Osteoblast (primary cell): ENCODE results near the gene VENTX. TPM values are rescaled to one million over a fixed set of nuclear protein-coding genes. Genes with fewer than 3 reads are reported as not detected.

Experiments
- DNase-seq: peaks from one replicate; pipeline ENCODE4 v3.0.0; 2011; ENCODE audit warnings: low spot score, mixed read lengths; ENCODE audit not compliant: insufficient read length; ENCODE audit errors: missing footprints
- H2AFZ ChIP-seq: 2 replicates; pipeline ENCODE4 v1.6.0; 2011; ENCODE audit warnings: mild to moderate bottlenecking, low read length
- H3K27ac ChIP-seq: 2 replicates; pipeline ENCODE4 v1.5.1; 2011; ENCODE audit warnings: mild to moderate bottlenecking, low read depth, low read length, moderate library complexity
- H3K27me3 ChIP-seq: 2 replicates; pipeline ENCODE4 v1.6.0; 2012; ENCODE audit warnings: mild to moderate bottlenecking, control low read depth, inconsistent platforms, low read length, moderate library complexity; ENCODE audit not compliant: insufficient read depth
- H3K36me3 ChIP-seq: 2 replicates; pipeline ENCODE4 v1.5.1; 2011; ENCODE audit warnings: mild to moderate bottlenecking, low read length, control low read depth, moderate library complexity; ENCODE audit not compliant: insufficient read depth
- H3K4me1 ChIP-seq: 2 replicates; pipeline ENCODE4 v1.5.1; 2011; ENCODE audit warnings: mild to moderate bottlenecking, low read length, control low read depth, moderate library complexity; ENCODE audit not compliant: insufficient read depth
- H3K4me2 ChIP-seq: 2 replicates; pipeline ENCODE4 v1.6.0; 2011; ENCODE audit warnings: mild to moderate bottlenecking, low read length; ENCODE audit not compliant: insufficient read depth
- H3K4me3 ChIP-seq: fragments of 200-600 bp; sonication (generic); 3 replicates; pipeline ENCODE4 v1.5.1; 2012; ENCODE audit warnings: mild to moderate bottlenecking, low read length, inconsistent platforms; ENCODE audit not compliant: insufficient read depth
- H3K79me2 ChIP-seq: 2 replicates; pipeline ENCODE4 v1.6.0; 2012; ENCODE audit warnings: mild to moderate bottlenecking, low read length, control low read depth, inconsistent platforms; ENCODE audit not compliant: insufficient read depth
- H3K9me3 ChIP-seq: 2 replicates; pipeline ENCODE4 v1.5.1; 2011; ENCODE audit warnings: low read depth, low read length, control low read depth
- H4K20me1 ChIP-seq: 2 replicates; pipeline ENCODE4 v1.6.0; 2012; ENCODE audit warnings: mild to moderate bottlenecking, low read length, control low read depth; ENCODE audit not compliant: insufficient read depth
- total RNA-seq: library from RNA; depleted of rRNA; stranded (reverse); fragments of >200 nt; gene quantifications from 2 replicates; pipeline ENCODE4 v1.2.3, GENCODE V29; 2012
- TF ChIP-seq, protein P1 (sequence below): IDR thresholded peaks from 2 replicates; pipeline ENCODE4 v1.5.1; 2011; ENCODE audit warnings: mild to moderate bottlenecking, low read depth, low read length, moderate library complexity; ENCODE audit errors: extremely low read depth

Gene VENTX
- total RNA-seq, 1 donor = not detected

DNA sequence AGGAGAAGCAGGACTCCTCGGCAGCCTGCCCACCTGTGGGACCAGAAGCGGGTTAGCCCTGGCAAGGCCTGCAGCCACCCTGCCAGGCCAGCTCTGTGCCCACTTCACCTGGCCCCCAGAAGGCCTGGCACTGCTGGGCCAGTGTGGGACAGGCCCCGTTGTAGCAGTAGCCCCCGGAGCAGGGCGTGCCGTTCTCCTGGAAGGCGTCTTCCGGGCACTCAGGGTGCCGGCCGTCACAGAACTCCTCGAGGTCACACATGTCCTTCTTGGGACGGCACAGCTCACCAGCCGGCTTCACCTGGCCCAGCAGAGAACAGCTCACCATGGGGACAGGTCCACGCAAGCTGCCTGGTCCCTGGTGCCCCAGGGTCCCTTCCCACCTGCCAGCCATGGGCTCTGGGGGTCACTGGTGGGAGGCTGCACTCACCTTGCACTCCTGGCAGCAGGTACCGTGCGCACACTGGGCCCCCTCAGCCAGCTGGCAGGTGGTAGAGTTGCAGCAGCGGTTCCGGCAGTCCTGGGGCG, 33.2 kb downstream of the VENTX start:
- no peaks in the 10 kb centered on the region for H3K79me2 ChIP-seq
- H3K4me3 ChIP-seq = no peak overlapping the region
- TF ChIP-seq, protein P1, sequence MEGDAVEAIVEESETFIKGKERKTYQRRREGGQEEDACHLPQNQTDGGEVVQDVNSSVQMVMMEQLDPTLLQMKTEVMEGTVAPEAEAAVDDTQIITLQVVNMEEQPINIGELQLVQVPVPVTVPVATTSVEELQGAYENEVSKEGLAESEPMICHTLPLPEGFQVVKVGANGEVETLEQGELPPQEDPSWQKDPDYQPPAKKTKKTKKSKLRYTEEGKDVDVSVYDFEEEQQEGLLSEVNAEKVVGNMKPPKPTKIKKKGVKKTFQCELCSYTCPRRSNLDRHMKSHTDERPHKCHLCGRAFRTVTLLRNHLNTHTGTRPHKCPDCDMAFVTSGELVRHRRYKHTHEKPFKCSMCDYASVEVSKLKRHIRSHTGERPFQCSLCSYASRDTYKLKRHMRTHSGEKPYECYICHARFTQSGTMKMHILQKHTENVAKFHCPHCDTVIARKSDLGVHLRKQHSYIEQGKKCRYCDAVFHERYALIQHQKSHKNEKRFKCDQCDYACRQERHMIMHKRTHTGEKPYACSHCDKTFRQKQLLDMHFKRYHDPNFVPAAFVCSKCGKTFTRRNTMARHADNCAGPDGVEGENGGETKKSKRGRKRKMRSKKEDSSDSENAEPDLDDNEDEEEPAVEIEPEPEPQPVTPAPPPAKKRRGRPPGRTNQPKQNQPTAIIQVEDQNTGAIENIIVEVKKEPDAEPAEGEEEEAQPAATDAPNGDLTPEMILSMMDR = no peak
- no peaks in the 10 kb centered on the region for H3K9me3 ChIP-seq
- no peak overlapping the region for H3K4me2 ChIP-seq
- H3K4me1 ChIP-seq = no peaks in the 10 kb centered on the region
- no peaks in the 10 kb centered on the region for H4K20me1 ChIP-seq
- no peaks in the 10 kb centered on the region for H3K36me3 ChIP-seq
- H3K27ac ChIP-seq = no peak overlapping the region
- DNase-seq = peak; percentile 90
- no peak overlapping the region for H2AFZ ChIP-seq
- peaks cover 6% of the 10 kb centered on the region for H3K27me3 ChIP-seq

- no peak overlapping the region for H3K27ac ChIP-seq
- H3K4me1 ChIP-seq = no peaks in the 10 kb centered on the region
- TF ChIP-seq, protein P1 = no peak
- peaks cover 13% of the 10 kb centered on the region for H3K27me3 ChIP-seq
- H3K4me2 ChIP-seq = no peak overlapping the region
- H3K4me3 ChIP-seq = no peak overlapping the region
- H2AFZ ChIP-seq = no peak overlapping the region
- no peaks in the 10 kb centered on the region for H3K36me3 ChIP-seq
- no peaks in the 10 kb centered on the region for H3K79me2 ChIP-seq
- DNase-seq = no peak
- no peaks in the 10 kb centered on the region for H3K9me3 ChIP-seq
- no peaks in the 10 kb centered on the region for H4K20me1 ChIP-seq
These were observed 34.1 kb downstream of the VENTX start for GRCh38 chr10:133271521-133272300.

DNA sequence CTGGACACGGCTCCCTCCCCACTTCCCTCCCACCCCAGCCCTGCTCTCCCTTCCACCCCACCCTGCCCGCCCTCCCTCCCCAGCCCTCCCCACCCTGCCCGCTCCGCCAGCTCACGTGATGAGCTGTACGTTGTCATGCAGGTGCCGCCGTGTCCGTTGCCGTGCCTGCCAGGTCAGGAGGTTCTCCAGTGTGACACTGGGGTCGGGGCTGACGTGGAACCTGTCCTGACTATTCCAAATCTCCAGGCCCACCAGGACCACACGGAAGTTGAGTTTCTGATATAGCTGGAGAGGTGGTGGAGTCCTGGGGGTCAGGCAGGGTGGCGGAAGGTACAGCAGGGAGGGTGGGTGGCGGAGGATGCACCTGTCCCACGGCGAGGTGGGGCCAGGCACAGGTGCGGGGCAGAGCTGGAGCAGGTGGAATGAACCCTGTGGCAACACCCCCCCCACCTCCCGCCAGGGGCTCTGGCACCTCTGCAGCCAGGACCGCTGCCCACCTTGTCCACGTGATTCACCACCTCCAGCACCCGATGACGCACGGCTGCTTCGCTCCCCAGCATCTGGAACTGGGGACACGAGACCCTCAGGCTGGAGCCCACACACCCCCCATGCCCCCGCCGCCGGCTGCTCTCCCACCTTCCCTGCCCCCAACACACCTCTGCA, 34.8 kb downstream of the VENTX start:
- Histone ChIP-seq H2AFZ (no peak overlapping the region), H3K27ac (no peak overlapping the region), H3K4me2 (no peak overlapping the region), H3K36me3 (no peaks in the 10 kb centered on the region), H3K9me3 (no peaks in the 10 kb centered on the region), H3K27me3 (peaks cover 18% of the 10 kb centered on the region), H3K79me2 (no peaks in the 10 kb centered on the region), H4K20me1 (peaks cover under 1% of the 10 kb centered on the region), H3K4me1 (no peaks in the 10 kb centered on the region), H3K4me3 (no peak overlapping the region)
- TF ChIP-seq, protein P1 = no peak
- no peak for DNase-seq

GRCh38 chr10:133272964-133273420, 35.3 kb downstream of the VENTX start:
- TF ChIP-seq, protein P1 = no peak
- H3K79me2 ChIP-seq = no peaks in the 10 kb centered on the region

More at GRCh38 chr10:133272964-133273420, 35.3 kb downstream of the VENTX start:
- H3K27me3 ChIP-seq = peaks cover 19% of the 10 kb centered on the region
- no peaks in the 10 kb centered on the region for H3K9me3 ChIP-seq
- peak; percentile 91 for DNase-seq
- H3K4me2 ChIP-seq = no peak overlapping the region
- H4K20me1 ChIP-seq = peaks cover 6% of the 10 kb centered on the region
- no peak overlapping the region for H3K4me3 ChIP-seq
- no peak overlapping the region for H3K27ac ChIP-seq
- no peaks in the 10 kb centered on the region for H3K36me3 ChIP-seq
- H3K4me1 ChIP-seq = no peaks in the 10 kb centered on the region
- no peak overlapping the region for H2AFZ ChIP-seq
